ENCODE measurements around the gene ETV6.

ETV6 gene

GRCh38 chr12:11804130-11804529 lies 154.7 kb downstream of the ETV6 start:
- no peak for DNase-seq (ENCODE audit: low read depth in 2 of 2)
- no peak overlapping the region for H3K4me3 ChIP-seq (replicated peaks in 1 of 2; ENCODE audit: low read depth in 2 of 2, low read length in 2 of 2)
- TF ChIP-seq CTCF (IDR thresholded peaks at IDR 0.05; ENCODE audit: low read depth, low read length), result no peak

- TF ChIP-seq CTCF (IDR thresholded peaks at IDR 0.05; ENCODE audit: low read depth, low read length), result peak; percentile 26
- H3K4me3 ChIP-seq (replicated peaks in 1 of 2; ENCODE audit: low read depth in 2 of 2, low read length in 2 of 2), result no peak overlapping the region
- peak in 1 of 2 donors; percentile 25 for DNase-seq (ENCODE audit: low read depth in 2 of 2)
These were observed 155.6 kb downstream of the ETV6 start for GRCh38 chr12:11805043-11805442.

DNA sequence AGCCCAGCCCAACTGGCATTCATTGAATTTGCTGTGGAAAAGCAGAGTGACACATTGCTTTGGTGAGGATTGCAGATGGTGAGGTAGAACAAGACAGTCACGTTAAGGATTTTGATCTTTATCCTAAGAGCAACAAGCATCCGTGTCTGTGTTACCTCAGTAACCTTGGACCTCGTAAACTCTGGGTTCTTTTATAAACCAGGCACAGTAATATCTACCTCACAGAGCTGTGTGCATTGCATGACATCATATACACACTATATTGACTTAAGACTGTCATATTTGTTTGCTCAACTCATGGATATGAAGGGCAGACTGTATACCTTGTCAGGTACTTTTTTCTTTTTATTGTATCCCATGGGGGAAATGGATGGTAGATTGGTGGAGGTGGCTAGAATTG lies 156.2 kb downstream of the ETV6 start:
- no peak overlapping the region for H3K4me3 ChIP-seq (replicated peaks in 1 of 2; ENCODE audit: low read depth in 2 of 2, low read length in 2 of 2)
- TF ChIP-seq CTCF (IDR thresholded peaks at IDR 0.05; ENCODE audit: low read depth, low read length), result no peak
- DNase-seq (ENCODE audit: low read depth in 2 of 2), result no peak

DNA sequence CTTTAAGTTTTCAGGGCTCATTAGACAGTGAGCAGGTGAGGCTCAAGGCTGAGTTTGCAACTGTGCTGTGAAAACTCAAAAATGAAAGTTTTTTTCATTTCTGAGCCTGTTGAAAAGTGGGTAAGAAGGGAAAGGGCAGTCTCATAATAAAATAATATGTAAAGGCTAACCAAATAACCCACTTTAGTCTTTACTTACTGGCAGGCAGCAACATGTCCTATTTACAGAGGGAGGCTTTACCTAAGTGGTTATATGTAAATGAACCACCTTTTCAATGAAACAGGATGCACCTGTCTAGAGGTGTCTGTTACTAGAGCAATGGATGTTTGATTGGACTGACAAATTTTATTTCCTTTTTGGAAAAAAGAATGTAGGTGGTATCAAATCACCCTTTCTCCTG lies 158.0 kb downstream of the ETV6 start:
- no peak overlapping the region for H3K4me3 ChIP-seq (replicated peaks in 1 of 2; ENCODE audit: low read depth in 2 of 2, low read length in 2 of 2)
- no peak for TF ChIP-seq CTCF (IDR thresholded peaks at IDR 0.05; ENCODE audit: low read depth, low read length)
- DNase-seq (ENCODE audit: low read depth in 2 of 2), result no peak

DNA sequence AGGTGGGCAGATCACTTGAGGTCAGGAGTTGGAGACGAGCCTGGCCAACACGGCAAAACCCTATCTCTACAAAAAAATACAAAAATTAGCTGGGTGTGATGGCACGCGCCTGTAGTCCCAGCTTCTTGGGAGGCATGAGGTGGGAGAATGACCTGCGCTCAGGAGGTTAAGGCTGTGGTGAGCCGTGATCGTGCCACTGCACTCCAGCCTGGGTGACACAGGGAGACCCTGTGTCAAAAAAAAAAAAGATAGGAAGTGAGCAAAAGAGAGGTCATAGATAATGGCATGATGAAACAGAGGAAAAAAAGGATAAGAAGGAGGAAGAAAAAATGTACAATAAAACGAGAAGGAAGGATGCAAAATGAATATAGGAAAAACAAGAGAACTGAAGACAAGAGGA lies 159.5 kb downstream of the ETV6 start:
- no peak for DNase-seq (ENCODE audit: low read depth in 2 of 2)
- TF ChIP-seq CTCF (IDR thresholded peaks at IDR 0.05; ENCODE audit: low read depth, low read length), result no peak
- no peak overlapping the region for H3K4me3 ChIP-seq (replicated peaks in 1 of 2; ENCODE audit: low read depth in 2 of 2, low read length in 2 of 2)

DNA sequence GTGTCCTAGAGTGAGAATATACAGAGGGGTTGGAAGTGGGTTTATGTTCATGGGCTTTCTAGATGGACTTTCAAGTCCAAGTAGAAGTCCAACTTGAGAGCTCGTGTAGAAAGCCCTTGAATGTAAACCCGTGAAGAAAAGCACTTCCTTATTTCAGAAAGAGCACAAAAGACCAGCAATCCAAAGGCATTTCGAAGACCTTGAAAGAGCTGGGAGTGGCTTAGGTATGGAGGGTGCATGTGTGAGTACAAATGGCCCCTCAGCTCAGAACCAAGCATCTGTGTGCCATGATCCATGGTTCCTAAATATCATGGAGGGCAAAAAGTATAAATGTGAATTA lies 160.7 kb downstream of the ETV6 start:
- DNase-seq (ENCODE audit: low read depth in 2 of 2), result no peak
- no peak overlapping the region for H3K4me3 ChIP-seq (replicated peaks in 1 of 2; ENCODE audit: low read depth in 2 of 2, low read length in 2 of 2)
- TF ChIP-seq CTCF (IDR thresholded peaks at IDR 0.05; ENCODE audit: low read depth, low read length), result no peak

GRCh38 chr12:11811008-11811407 lies 161.5 kb downstream of the ETV6 start:
- DNase-seq (ENCODE audit: low read depth in 2 of 2), result no peak
- no peak for TF ChIP-seq CTCF (IDR thresholded peaks at IDR 0.05; ENCODE audit: low read depth, low read length)

More at GRCh38 chr12:11811008-11811407, 161.5 kb downstream of the ETV6 start:
- H3K4me3 ChIP-seq (replicated peaks in 1 of 2; ENCODE audit: low read depth in 2 of 2, low read length in 2 of 2), result no peak overlapping the region

Data from cardiac fibroblast (primary cell).